Progenitor cell of endocrine pancreas (in vitro differentiated cells): ENCODE data around the gene MYL3. TPM values are rescaled to one million over a fixed set of nuclear protein-coding genes. Genes with fewer than 3 reads are reported as not detected.

Source experiments
- DNase-seq: peaks from one replicate; pipeline ENCODE4 v3.0.0; 2021; ENCODE audit warnings: low spot score; ENCODE audit not compliant: unreplicated experiment
- H3K27ac Mint-ChIP-seq: 2 replicates; pipeline ENCODE4 v1.8.0; 2021; ENCODE audit warnings: mild to moderate bottlenecking, moderate library complexity, mixed read lengths
- H3K27me3 Mint-ChIP-seq: 2 replicates; pipeline ENCODE4 v1.8.0; 2021; ENCODE audit warnings: mixed read lengths
- H3K36me3 Mint-ChIP-seq: 2 replicates; pipeline ENCODE4 v1.8.0; 2022; ENCODE audit warnings: mixed read lengths; ENCODE audit not compliant: insufficient read depth
- H3K4me1 Mint-ChIP-seq: 2 replicates; pipeline ENCODE4 v1.8.0; 2021; ENCODE audit warnings: low read depth, mixed read lengths
- H3K4me3 Mint-ChIP-seq: 2 replicates; pipeline ENCODE4 v1.8.0; 2021; ENCODE audit warnings: low read depth, mild to moderate bottlenecking, moderate library complexity, mixed read lengths
- H3K9me3 Mint-ChIP-seq: 2 replicates; pipeline ENCODE4 v1.8.0; 2021; ENCODE audit warnings: low read depth, mixed read lengths
- CTCF ChIP-seq: fragments of 200-600 bp; sonication (generic); IDR thresholded peaks from one replicate; pipeline ENCODE4 v1.5.0; 2021; ENCODE audit warnings: antibody characterized with exemption, mild to moderate bottlenecking; ENCODE audit not compliant: unreplicated experiment
- total RNA-seq: library from RNA; stranded (reverse); gene quantifications from 2 replicates; pipeline ENCODE4 v1.2.1, GENCODE V29; 2021

MYL3 gene
- total RNA-seq, 1 donor from 2014 or later, result not detected

DNA sequence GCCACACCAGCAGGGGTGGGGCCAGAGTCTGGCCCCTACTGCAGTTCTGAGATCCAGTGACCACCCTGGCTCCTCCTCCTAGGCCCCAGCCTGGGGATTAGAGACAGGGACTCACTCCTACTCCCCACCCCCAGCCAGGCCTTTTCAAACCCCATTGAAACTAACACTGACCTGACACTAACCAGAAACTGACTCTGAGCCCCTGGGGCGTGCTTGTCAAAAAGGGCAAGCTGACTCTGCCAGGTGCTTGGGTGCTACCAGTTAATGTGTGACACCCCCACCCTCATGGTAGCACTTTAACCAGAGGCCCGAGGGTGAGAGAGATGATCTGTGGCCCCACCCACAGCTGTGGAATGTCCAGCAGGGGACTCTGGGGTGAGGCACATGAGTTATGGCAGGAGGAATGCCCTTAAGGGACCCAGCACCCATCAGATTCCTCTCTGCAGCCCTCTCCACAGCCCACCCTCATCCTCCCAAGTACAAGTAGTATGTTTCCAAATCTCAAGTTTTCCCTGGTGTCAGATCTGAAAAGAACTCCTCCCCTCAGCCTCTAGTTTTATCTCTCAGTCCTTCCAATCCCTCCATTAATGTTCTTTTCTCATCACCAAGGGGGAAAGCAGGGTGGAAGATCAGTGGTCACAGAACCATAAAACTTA lies 15.7 kb upstream of the MYL3 start:
- Mint-ChIP-seq H3K4me1 (no peaks in the 10 kb centered on the region), H3K4me3 (no peak overlapping the region), H3K9me3 (no peaks in the 10 kb centered on the region), H3K36me3 (no peaks in the 10 kb centered on the region), H3K27me3 (peaks cover 55% of the 10 kb centered on the region), H3K27ac (no peak overlapping the region)
- DNase-seq, result no peak
- no peak for TF ChIP-seq CTCF

GRCh38 chr3:46877406-46878125 lies 14.3 kb upstream of the MYL3 start, which contains the start of gene PTH1R:
Gene PTH1R (plus strand): TSS chr3:46877721. CDS start chr3:46883560, 5,839 bp downstream.
- Mint-ChIP-seq H3K27me3 (peaks cover 55% of the 10 kb centered on the region), H3K4me3 (no peak within 1 kb of the TSS), H3K4me1 (no peaks in the 10 kb centered on the region), H3K9me3 (no peaks in the 10 kb centered on the region), H3K36me3 (no peaks in the 10 kb centered on the region), H3K27ac (no peak within 1 kb of the TSS)
- no peak for DNase-seq
- no peak for TF ChIP-seq CTCF

DNA sequence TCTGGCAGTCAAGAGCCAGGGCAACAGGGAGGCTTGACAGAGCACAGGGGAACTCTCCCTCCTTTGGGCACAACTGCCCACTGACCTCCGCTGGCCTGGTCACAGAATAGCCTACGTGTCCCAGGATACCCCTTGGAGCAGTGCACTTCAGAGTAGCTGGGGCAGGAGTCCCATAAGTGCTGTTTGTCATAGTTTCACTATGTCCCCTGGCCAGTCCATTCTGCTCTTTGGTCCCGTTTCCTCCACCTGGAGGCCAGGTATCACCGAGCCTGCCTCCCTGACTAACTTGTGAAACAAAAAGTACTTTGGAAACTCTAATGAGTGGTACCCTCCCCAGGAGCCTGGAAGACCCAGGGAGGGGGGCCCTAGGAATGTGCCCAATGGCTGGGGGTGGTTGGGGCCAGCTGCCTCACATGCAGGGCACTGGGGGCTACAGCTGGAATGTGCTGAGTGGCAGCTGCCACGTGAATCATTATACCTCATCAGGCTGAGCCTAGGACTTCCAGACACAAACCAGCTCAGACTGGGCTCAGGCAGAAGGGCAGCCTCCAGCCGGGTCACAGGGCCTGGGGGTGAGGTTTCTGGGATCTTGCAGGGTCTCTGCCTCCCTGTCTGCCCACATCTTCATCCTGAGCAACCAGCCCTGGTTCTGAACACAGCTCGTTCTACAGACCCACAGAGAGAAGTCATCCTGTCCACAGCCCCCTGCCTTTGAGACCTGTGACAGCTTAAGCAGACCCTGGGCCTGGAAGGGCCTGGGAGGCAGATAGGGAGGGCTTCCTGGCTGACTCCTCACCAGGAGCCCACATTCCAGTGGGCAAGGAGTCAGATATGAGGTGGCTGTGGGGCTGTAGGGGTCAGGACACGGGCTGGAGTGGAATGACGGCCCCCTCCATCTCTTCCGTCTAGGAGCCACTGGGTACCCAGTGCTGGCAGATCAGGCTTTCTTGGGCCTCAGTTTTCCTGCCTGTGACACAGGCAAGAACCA lies 13.4 kb upstream of the MYL3 start:
- H3K9me3 Mint-ChIP-seq, result no peaks in the 10 kb centered on the region
- no peak for DNase-seq
- H3K36me3 Mint-ChIP-seq, result no peaks in the 10 kb centered on the region
- no peaks in the 10 kb centered on the region for H3K4me1 Mint-ChIP-seq
- no peak overlapping the region for H3K4me3 Mint-ChIP-seq
- peaks cover 52% of the 10 kb centered on the region for H3K27me3 Mint-ChIP-seq
- no peak overlapping the region for H3K27ac Mint-ChIP-seq
- no peak for TF ChIP-seq CTCF

DNA sequence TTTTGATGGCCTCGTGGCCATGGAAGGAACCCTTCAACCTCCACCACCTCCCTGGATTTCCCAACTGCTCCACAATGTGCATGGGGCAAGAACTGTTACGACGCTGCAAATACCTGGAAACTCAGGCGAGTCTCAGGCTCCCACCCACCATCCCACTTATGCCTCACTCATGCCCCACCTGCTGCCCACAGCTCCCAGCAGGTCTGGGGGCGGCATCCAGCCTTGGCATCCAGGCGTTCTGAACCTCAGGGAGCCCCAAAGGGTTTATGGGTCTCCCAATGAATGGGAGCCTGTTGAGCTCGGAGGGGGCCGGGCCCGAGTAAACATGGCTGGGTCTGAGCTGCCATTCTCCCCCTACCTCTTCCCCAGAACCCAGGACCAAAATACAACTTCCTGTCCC lies 12.3 kb upstream of the MYL3 start:
- H3K4me3 Mint-ChIP-seq, result no peak overlapping the region
- no peak for TF ChIP-seq CTCF
- no peak overlapping the region for H3K27ac Mint-ChIP-seq
- no peaks in the 10 kb centered on the region for H3K4me1 Mint-ChIP-seq
- no peak for DNase-seq
- H3K36me3 Mint-ChIP-seq, result no peaks in the 10 kb centered on the region
- H3K27me3 Mint-ChIP-seq, result peaks cover 53% of the 10 kb centered on the region
- no peaks in the 10 kb centered on the region for H3K9me3 Mint-ChIP-seq

DNA sequence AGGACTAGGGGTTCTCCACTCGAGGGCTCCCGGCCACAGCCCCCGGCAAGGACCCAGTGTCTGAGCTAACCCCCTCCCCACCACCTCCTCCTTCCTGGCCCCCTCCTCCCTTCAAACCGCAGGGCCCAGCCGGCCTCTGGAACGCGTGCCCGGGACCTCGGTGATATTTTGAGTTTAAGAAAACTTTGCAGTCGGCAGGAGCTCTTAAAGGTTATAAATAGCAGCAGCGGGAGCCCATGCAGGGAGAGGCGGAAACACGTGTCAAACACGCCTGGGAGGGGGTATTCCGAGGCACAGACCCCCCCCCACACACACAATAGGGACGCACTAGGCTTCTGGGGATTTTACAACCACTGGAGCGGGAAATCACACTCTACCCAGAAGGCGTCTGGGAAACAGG lies 11.2 kb upstream of the MYL3 start:
- Mint-ChIP-seq H3K4me1 (no peaks in the 10 kb centered on the region), H3K27me3 (peaks cover 50% of the 10 kb centered on the region), H3K27ac (no peak overlapping the region), H3K36me3 (no peaks in the 10 kb centered on the region), H3K9me3 (no peaks in the 10 kb centered on the region), H3K4me3 (no peak overlapping the region)
- no peak for DNase-seq
- TF ChIP-seq CTCF, result no peak
